Sciatic nerve (tissue), 2 donors: ENCODE results near the gene MUC6. TPM values are rescaled to one million over a fixed set of nuclear protein-coding genes. Genes with fewer than 3 reads are reported as not detected.

ENCODE experiments used
- ATAC-seq: fragments of 200-7000 bp; cut with Tn5 transposase; one replicate; pipeline ENCODE4 v1.9.1; 2020; ENCODE audit warnings: mild to moderate bottlenecking, moderate library complexity
- DNase-seq: peaks from one replicate; pipeline ENCODE4 v3.0.0-alpha.2; 2020; ENCODE audit warnings: low spot score
- intact Hi-C: fragments of 100-400 bp; cut with DNase I; formaldehyde crosslinking; loops from one replicate; pipeline ENCODE4 v1.14.2; 2022
- total RNA-seq: library from RNA; stranded (reverse); fragmentation: NEBNext Ultra II Directional; extraction: Animal tissue kit (Norgen Biotek cat#: 25700); gene quantifications from one replicate; pipeline ENCODE4 v1.2.1, GENCODE V29; 2021
- donor health status: DM: no; HTN: no; CAD: no.
- donor health status: DM: no; HTN: no; CAD: no.

The MUC6 gene
- total RNA-seq, 1 donor from 2014 or later = not detected

- ATAC-seq (no peak), DNase-seq (no peak)
- intact Hi-C loops = no loop called here
These were observed 37.5 kb downstream of the MUC6 start for GRCh38 chr11:999009-999408.

GRCh38 chr11:997907-998306 lies 38.6 kb downstream of the MUC6 start:
- intact Hi-C loops = no loop called here
- DNase-seq (no peak), ATAC-seq (no peak)

GRCh38 chr11:996681-997080 lies 39.8 kb downstream of the MUC6 start:
- DNase-seq = no peak
- peak; percentile 43 for ATAC-seq
- intact Hi-C loops = no loop called here

GRCh38 chr11:995752-996420 lies 40.6 kb downstream of the MUC6 start:
- intact Hi-C loops = no loop called here
- DNase-seq (no peak), ATAC-seq (peak; percentile 21)

- DNase-seq = no peak
- intact Hi-C loops = no loop called here
- ATAC-seq = peak; percentile 31
These were observed 41.3 kb downstream of the MUC6 start for GRCh38 chr11:995044-995751.

GRCh38 chr11:993632-994167 lies 42.8 kb downstream of the MUC6 start:
- DNase-seq (no peak), ATAC-seq (no peak)
- intact Hi-C loops = no loop called here

- ATAC-seq = no peak
- intact Hi-C loops = no loop called here
These were observed 43.9 kb downstream of the MUC6 start for GRCh38 chr11:992577-992976.

GRCh38 chr11:991711-992307 lies 44.7 kb downstream of the MUC6 start:
- ATAC-seq = no peak
- intact Hi-C loops = no loop called here

More at GRCh38 chr11:992577-992976, 43.9 kb downstream of the MUC6 start:
- DNase-seq = no peak

GRCh38 chr11:991034-991433 lies 45.5 kb downstream of the MUC6 start:
- intact Hi-C loops = no loop called here
- DNase-seq (no peak), ATAC-seq (no peak)

More at GRCh38 chr11:991711-992307, 44.7 kb downstream of the MUC6 start:
- DNase-seq = no peak

GRCh38 chr11:990101-990500 lies 46.4 kb downstream of the MUC6 start:
- DNase-seq = no peak
- intact Hi-C loops = no loop called here

GRCh38 chr11:987671-988070 lies 48.8 kb downstream of the MUC6 start:
- intact Hi-C loops = no loop called here
- no peak for DNase-seq
- no peak for ATAC-seq

More at GRCh38 chr11:990101-990500, 46.4 kb downstream of the MUC6 start:
- ATAC-seq = no peak

- intact Hi-C loops = no loop called here
- no peak for ATAC-seq
These were observed 49.6 kb downstream of the MUC6 start for GRCh38 chr11:986952-987305.

GRCh38 chr11:986270-986951 lies 50.1 kb downstream of the MUC6 start:
- DNase-seq = no peak
- no peak for ATAC-seq
- intact Hi-C loops = no loop called here

More at GRCh38 chr11:986952-987305, 49.6 kb downstream of the MUC6 start:
- no peak for DNase-seq

GRCh38 chr11:985848-986247 lies 50.7 kb downstream of the MUC6 start:
- DNase-seq (no peak), ATAC-seq (no peak)
- intact Hi-C loops = no loop called here

- ATAC-seq = no peak
- intact Hi-C loops = no loop called here
- no peak for DNase-seq
These were observed 51.1 kb downstream of the MUC6 start for GRCh38 chr11:985406-985805.

GRCh38 chr11:984546-984945 lies 52.0 kb downstream of the MUC6 start:
- ATAC-seq = no peak
- no peak for DNase-seq
- intact Hi-C loops = no loop called here

GRCh38 chr11:981764-982163 lies 54.8 kb downstream of the MUC6 start:
- no peak for ATAC-seq
- intact Hi-C loops = no loop called here
- no peak for DNase-seq

- DNase-seq (no peak), ATAC-seq (peak; percentile 39)
- intact Hi-C loops = no loop called here
These were observed 55.8 kb downstream of the MUC6 start for GRCh38 chr11:980438-981357.

- DNase-seq (no peak), ATAC-seq (no peak)
- intact Hi-C loops = no loop called here
These were observed 57.7 kb downstream of the MUC6 start for GRCh38 chr11:978781-979180.
